PC-9 (cell line): Measurements from ENCODE around the gene SRL.

ENCODE experiments used
- CTCF ChIP-seq: fragments of 200-600 bp; sonication (generic); conservative IDR thresholded peaks from 2 replicates; pipeline ENCODE4 v1.6.1; 2017; ENCODE audit warnings: mixed run types, antibody characterized with exemption, mild to moderate bottlenecking, moderate library complexity
- EZH2 ChIP-seq: fragments of 200-600 bp; sonication (generic); IDR thresholded peaks from 2 replicates; pipeline ENCODE4 v1.8.0; 2017; ENCODE audit warnings: antibody characterized with exemption, low read depth

GRCh38 chr16:4205971-4206370 is 35.9 kb downstream of the SRL start:
- TF ChIP-seq CTCF: no peak
- no peak for TF ChIP-seq EZH2
